Measurements from ENCODE around the gene UNC80.

DNA sequence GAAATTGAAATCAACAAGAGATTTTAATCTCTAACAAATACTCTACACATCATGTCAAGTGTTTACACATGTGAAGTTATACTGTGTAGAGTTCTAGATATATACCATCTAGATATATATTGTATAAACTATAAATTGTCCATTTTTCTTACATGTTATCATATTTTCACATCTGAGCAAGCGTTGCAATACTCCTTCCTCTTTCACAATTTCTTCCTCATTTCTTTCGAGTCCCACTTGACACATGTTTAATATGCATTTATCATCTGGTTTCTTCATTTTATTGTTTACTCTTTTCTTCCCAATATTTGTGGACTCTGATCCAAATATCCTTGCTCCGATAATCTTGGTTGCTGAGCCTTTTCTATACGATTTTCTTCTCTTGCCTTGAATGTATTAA is 50.2 kb downstream of the UNC80 start:
- TF ChIP-seq, protein P1, sequence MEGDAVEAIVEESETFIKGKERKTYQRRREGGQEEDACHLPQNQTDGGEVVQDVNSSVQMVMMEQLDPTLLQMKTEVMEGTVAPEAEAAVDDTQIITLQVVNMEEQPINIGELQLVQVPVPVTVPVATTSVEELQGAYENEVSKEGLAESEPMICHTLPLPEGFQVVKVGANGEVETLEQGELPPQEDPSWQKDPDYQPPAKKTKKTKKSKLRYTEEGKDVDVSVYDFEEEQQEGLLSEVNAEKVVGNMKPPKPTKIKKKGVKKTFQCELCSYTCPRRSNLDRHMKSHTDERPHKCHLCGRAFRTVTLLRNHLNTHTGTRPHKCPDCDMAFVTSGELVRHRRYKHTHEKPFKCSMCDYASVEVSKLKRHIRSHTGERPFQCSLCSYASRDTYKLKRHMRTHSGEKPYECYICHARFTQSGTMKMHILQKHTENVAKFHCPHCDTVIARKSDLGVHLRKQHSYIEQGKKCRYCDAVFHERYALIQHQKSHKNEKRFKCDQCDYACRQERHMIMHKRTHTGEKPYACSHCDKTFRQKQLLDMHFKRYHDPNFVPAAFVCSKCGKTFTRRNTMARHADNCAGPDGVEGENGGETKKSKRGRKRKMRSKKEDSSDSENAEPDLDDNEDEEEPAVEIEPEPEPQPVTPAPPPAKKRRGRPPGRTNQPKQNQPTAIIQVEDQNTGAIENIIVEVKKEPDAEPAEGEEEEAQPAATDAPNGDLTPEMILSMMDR (IDR thresholded peaks at IDR 0.05): no peak
- no peak for TF ChIP-seq POLR2A (IDR thresholded peaks at IDR 0.05)
